Skeletal muscle cell (primary cell): ENCODE results near the gene KL.

Experiments
- DNase-seq: peaks from one replicate; pipeline ENCODE4 v3.0.0-alpha.2; 2010; ENCODE audit warnings: low read depth
- H3K4me3 ChIP-seq: 2 replicates; pipeline ENCODE4 v1.5.1; 2011; ENCODE audit warnings: low read depth, mild to moderate bottlenecking, control low read depth, low read length, moderate library complexity

KL gene

DNA sequence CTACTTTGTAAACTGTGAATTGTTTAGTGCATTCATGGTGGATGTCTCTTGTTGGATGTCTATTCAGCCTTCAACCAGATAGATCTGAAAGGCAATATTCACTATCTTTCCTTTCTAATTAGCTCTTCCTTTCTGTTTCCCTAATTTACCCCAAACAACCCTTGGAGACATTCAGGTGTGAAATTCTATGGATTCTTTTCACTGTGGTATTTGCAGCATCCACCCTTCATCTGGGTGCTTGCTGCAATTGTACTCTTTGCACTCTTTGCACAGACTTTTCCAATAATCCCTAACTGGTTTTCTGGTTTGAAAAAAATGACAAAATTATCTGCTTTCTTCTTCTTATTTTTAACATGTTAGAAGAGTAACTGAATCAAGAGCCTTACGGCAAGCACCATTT is 56.5 kb downstream of the KL start:
- DNase-seq: no peak
- no peak overlapping the region for H3K4me3 ChIP-seq

DNA sequence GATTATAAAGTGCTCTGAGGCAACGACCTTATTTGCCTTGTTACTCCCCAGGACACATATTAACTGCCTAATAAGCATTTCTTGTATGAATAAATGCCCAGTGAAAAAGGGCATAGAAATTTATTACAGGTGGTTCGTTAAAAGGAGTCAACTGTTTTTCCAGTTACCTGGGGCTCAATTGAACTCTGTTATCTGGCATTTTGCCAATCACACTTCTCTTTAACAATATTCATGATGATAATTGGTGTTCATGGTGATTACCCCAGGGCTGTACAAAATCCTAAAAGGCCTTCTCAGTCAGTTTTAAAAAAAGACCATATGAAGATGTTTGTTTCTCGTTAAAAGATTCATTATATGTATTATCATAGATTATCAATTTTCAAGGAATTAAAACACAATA is 57.1 kb downstream of the KL start:
- H3K4me3 ChIP-seq: no peak overlapping the region
- no peak for DNase-seq

DNA sequence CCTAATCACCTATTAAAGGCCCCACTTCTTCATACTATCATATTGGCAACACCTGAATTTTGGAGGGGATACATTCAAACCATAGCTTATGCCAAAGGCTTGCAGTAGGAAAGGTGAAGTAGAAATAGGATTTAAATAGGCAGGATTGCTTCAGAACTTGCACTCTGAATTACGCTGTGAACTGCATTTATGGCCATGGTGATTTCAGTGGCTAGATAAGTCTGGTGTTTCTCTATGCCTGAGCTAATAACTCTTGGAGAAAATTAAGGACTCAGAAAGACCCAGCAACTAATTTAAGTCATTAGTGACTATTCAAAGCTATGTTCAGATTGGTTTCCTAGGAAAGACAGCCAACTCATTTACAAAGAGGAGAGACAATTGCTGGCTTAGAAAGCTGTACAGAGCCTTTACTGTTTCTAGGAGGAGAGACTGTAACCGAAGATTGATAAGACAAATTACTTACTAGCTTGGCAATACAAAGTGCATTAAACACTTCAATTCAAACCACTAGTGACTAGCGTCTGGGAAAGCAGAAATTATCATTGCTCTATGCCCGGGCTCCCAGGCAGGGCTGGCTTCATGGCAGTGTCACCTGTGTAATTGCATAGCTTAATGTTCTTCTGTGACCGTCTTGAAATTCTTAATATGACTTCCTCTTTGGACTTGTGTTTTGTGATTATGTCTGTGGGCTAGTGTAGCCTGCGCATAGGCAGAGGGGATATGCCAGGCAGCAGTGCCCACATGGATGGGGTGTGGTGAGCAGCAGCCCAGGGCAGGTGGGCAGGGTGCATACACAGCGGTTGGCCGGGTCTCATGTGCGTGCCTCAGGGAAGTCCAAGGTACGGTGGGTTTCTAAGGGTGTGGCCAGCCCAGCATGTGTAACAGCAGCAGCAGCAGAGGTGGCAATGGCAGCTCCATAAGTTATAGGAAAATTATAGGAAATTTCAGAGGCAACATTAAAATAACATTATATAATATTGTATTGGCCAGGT is 60.1 kb downstream of the KL start:
- DNase-seq: no peak
- no peak overlapping the region for H3K4me3 ChIP-seq

DNA sequence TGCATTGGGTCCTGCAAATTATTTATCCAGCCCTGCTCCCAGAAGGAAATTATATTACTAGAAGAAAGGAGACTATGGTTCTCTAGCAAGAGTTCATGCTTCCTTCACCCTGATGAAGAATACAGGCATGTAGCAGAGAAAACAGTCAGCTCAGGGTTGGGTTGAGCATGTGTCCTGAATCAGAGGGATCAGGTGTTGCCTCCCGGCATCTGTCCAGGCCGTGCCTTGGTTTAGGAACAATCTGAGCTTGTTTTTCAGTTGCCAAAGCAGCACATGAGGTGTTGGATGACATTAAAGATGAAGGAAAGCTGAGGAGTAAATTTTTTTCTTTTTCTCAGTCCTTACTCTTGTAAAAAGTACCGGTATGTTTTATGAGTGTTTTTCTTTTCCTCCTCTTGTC is 62.0 kb downstream of the KL start:
- DNase-seq: no peak
- H3K4me3 ChIP-seq: no peak overlapping the region

DNA sequence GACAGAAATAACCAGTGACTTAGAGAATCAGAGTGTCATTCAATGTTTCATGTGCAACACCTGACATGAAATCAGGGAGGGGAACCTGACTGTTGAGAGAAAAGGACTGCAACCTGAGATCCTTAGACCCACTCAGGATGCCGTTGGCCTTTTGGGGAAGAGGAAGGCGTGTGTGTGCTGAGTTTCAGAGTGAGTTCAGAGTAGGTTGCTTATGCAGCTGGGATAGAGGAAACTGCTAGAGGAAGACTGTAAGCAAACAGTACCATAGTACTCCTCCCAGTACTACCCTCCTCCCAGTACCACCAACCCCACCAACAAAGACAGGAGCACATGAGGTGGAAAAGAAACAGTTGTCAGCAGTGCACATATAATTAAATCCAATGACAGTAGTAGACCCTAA is 63.7 kb downstream of the KL start:
- DNase-seq: no peak

DNA sequence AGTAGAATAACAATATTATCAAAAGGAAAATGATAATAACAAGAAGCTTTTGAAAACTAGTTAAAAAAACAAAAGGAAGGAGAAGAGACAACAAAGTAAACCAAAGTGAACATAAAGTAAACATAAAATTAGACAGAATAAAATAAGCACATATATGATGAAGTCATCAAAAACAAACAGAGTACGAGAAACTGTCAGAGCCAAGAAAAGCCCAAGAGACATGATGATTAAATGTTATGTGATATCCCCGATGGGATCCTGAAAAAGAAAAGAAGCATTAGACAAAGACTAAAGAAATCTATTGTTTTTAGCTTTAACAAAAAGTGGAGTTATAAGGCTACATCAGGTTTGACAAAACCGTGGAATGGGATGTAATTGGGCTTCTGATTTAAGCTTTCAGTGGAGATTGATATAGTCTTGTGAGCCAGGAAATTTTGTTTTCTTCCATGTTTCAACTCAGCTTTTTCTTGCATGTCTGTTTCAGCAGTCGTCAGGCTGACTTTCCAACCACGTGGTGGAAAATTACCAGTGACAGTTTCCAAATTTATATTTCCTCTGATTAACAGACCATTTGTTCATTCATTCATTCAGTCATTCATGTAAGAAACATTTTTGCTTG is 64.9 kb downstream of the KL start:
- DNase-seq: peak; percentile 34
- H3K4me3 ChIP-seq: no peak overlapping the region

More for the DNA sequence above, 63.7 kb downstream of the KL start:
- H3K4me3 ChIP-seq: no peak overlapping the region

DNA sequence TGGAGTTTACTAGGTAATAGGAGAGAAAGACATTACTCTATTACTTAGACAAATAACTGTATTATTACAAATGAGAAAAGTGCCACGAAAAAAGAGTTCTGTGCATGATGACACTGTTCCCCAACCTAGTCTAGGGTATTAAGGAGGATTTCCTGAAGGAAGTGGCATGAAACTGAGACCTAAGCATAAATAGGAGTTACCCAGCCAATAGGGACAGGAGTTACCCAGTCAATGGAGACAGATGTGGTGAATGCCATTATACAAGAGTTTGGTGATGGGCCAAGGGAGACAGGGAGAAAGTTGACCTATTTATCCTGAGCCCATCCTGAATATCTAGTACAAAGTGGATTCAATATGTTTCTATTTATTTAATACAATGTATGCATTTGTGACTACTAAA is 65.4 kb downstream of the KL start:
- no peak for DNase-seq
- no peak overlapping the region for H3K4me3 ChIP-seq

DNA sequence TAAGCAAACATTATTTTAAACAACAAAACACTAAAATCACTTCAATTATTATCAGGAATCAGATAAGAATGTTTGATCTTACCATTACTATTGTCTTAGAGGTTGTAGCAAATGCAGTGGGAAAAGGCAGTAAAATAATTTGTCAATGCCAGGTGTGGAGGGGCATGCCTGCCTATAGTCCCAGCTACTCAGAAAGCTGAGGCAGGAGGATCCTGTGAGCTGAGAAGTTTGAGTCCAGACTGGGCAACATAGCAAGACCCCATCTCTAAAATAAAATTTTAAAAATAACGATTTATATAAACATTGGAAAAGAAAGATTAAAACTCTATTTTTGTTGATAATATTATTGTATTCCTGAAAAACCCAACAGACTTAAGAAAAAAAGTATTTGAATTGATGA is 66.8 kb downstream of the KL start:
- no peak for DNase-seq
- H3K4me3 ChIP-seq: no peak overlapping the region

DNA sequence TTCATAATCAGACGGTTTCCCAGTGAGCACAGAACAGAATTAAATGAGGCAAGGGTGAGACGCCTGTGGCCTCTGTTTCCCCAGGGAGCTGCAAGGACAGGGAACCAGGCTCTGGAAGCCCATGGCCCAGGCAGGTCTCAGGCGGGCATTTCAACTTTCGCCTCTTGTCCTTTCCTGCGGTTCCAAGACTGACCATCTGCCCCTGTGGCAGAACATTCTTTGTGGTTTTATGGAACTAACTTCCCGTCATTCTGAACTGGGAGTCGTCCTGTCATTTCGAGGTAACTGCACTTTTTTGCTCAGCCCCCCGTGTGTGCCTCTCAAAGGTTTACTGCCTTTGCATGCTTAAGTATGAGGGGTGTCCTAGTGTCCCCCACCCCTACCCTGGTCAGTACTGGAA is 70.9 kb downstream of the KL start:
- no peak overlapping the region for H3K4me3 ChIP-seq
- DNase-seq: no peak

DNA sequence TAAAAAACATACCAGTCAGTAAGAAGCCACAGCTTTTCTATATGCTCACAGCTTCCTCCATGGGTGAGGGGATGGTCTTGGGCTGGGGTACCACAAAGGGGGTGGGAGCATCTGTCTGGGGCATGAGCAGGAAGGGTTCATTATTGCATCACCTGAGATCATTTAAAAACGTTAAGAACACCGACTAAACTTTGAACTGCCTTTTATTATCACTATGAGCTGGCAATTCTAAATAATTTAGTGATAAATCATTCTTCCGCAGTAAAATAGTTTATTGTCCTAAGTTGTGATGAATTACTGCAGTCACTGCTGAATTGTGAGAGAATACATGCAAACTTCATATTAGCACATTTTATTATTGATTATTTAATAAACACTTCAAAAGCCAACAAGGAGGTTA is 71.6 kb downstream of the KL start:
- DNase-seq: no peak
- H3K4me3 ChIP-seq: no peak overlapping the region

DNA sequence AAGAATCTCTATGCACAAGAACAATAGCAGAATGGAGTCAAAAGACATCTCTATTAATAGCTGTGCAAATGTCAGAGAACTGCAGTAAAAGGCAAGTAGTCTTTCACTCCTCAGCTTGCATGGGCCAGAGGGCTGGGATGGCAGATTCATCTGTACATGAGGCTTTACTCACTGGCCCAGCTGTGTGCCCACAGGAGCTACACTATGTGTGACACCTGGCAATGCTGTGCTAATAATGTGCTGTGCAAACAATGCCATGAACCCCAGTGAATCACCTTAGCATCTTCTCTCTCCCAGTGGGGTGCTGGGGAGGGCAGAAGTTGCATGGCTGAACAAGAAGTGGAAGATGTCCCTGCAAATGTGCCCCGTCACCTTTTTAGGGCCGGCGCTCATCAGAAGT is 73.1 kb downstream of the KL start:
- no peak for DNase-seq
- no peak overlapping the region for H3K4me3 ChIP-seq

DNA sequence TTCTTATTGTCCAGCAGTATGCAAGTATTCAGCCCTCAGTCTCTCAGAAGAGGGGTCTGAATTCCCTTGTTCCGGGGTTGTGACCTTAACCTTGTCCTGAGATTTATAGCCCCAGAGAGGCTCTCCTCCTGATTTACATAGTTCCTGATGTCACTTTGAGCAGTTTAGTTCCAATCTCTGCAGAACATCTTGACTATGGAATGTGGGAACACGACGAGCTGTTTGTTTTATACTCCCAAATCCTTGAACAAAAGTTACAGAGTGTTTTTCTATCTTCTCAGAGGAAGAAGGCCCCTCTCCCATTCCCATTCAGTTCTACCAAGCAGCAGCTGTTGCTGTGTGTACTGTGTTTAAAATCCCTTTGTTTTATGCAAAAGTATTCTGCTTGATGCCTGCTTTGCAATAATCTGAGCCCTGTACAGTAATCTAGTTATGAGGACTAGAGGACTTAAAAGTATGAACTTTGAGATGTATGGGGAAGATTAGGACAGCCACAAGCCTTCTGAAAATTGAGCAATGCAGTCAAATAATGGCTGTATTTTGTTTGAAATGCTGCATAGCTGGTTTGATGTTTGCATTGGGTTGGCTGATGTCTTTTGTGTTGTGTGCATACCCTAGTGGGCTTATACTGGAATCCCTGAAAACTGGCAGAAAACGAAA is 74.7 kb downstream of the KL start:
- no peak for DNase-seq
- no peak overlapping the region for H3K4me3 ChIP-seq

DNA sequence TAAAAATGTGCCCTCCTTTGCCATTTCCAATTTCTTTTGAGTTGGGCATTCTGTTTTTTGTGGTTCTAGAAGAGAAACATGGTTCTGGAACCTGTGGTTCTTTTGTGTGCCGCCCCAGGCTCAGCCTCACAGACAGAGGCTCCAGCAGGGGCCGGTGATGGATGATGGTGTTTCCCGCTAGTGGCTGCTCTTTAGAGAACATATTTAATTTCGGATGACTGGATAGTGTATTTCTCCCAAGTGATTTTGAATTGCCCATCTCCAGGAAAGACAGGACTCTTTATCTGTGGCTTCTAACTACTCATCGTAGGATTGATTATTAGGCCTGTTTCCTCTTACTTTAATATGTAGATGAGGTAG is 75.2 kb downstream of the KL start:
- H3K4me3 ChIP-seq: no peak overlapping the region
- no peak for DNase-seq

DNA sequence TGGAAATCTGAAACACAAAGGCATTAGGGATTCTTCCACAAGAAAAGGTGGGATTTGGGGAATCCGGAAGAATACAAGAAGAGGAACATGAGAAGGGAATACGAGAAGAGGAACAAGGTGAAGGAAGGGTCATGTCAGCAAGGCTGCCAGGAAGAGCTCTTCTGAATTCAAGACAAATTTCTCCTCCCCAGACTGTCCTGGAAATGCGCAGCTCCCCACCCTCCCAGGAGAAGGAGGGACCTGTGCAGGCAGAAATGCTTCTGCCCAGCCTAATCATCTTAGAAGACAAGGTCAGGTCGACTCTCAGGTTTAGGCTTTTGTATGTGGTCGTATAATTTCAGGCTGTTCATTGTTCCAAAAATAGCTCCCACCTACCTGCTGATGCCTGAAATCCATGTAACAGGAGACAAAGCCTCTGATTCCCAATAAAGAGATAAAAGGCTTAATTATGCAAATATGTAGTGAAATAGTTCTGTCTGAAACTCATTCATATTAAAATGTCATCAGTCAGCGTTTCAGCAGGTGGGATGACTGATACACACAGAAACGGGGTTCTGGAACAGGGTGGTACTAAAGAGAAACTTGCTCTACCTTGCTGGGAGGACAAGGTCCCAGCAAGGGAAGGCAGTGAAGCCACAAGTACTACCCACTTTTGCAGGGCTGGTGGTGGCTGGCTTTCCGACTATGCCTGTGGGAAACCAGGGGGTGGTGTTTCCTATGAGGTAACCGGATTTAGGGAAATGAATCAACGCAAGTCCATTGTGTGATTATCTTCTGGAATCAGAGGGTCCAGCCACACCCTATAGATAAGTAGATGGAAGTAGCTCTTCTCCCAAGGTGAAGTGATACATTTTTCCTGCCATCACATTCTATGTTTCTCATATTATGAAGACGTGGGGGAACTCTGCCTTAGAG is 76.1 kb downstream of the KL start:
- H3K4me3 ChIP-seq: no peak overlapping the region
- no peak for DNase-seq

DNA sequence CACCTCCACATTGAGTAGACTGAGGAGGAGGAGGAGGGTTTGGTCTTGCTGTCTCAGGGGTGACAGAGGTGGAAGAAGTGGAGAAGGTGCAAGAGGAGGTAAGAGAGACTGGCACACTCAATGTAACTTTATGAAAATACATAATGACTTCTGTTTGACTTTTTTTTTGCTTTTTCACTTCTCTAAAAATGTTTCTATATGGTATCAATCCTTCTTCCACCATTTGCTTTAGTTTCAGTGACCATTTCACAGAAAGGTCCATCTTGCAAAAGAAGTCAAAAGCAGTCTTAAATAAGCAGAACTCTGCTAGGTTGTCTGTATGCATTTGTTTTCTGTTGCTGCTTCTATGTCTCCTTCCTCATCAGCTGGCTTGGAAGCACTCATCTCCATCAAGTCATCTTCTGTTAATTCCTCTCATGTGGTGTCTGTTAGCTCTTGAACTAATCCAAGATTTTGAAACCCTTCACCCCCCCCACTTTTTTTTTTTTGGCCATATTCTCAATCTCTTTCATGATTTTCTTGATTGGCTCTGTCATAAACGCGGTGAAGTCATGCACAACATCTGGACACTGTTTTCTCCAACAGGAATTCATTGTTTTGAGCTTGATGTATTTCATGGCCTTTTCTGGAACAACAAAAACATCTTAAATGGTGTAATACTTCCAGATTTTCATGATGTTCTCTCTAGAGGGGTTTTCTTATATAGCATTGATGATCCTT is 80.8 kb downstream of the KL start:
- H3K4me3 ChIP-seq: no peak overlapping the region
- no peak for DNase-seq

DNA sequence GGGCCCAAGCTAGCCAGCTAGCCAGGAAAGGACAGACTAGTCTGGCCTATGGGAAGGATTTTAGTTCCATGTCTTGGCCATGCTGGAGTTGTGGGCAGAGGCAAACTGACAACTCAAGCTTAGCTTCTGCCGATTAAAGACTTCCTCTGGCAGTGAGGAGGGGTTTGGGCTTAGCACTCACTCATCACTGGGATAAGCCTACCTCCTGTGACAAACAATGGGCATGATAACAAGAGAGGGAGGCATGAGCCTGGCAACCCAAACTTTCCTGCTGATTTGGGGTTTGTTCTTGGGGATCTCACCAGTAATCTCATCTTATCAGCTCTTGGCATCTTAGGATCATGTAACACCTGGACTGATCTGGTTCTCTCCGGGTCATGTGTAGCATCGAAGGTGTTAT is 83.6 kb downstream of the KL start:
- no peak overlapping the region for H3K4me3 ChIP-seq
- DNase-seq: no peak

DNA sequence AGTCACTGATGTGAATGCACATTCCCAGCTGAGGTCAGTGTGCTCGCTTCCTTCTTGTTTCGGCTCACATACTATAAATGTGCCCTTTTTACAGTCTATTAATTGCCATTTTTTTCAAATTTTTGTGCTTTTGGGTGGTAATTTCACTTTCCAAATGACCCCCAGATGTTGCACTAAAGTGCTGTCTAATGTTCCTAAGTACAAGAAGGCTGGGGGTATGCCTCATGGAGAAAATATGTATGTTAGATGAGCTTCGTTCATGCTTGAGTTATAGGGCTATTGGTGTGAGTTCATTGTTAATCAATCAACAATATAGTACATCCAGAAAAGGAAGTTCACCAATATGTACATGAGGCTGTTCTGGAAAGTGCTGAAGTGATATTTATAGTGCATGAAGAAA is 84.7 kb downstream of the KL start:
- no peak overlapping the region for H3K4me3 ChIP-seq
- DNase-seq: no peak

DNA sequence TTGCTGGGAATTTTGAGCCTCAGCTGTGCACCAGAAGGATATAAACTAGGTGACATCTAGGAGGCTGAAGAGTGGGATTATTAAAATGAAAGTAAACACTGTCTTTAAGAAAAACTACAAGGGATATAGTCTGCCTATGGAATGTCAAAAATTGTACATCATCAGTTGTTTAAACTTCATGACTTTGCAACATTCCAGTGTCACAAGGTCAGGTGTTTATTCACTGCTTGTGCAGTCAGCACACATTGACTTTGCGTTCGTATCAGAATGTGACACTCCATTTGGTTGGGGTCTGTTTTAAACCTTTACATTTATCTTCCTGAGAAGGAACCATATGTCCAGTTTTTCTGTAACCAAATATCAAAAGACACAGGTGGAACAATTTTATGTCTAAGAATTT is 85.6 kb downstream of the KL start:
- DNase-seq: no peak
- no peak overlapping the region for H3K4me3 ChIP-seq

DNA sequence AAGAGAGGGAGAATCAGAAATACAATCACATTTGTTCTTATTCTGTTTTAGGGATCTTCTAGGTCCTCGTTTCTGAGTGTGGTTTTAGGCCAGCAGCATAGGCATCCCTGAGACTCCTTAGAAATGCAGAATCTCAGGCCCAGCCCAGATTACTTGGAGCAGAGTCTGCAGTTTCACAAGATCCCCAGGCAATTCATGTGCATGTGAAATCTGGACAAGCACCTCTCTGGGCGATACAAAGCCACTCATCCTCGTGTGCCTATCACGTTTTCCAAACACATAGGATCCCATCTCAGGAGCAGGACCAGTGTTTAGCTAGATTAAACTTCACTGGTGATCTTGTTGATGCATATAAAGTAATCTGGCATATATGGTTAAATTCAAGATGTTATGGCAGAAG is 87.2 kb downstream of the KL start:
- no peak for DNase-seq
- H3K4me3 ChIP-seq: no peak overlapping the region
